HG03108 (cell line): ENCODE results near the gene CYP26B1.
"Not testable (repeated sequence)": the region's sequence is repeated elsewhere in the genome, so short reads cannot be mapped to it uniquely, and the experiment has no call there.

Experiments
- ATAC-seq: cut with Tn5 transposase; IDR thresholded peaks from one replicate; pipeline ENCODE4 v1.9.1; 2021; ENCODE audit warnings: moderate library complexity; ENCODE audit not compliant: unreplicated experiment

The CYP26B1 gene

DNA sequence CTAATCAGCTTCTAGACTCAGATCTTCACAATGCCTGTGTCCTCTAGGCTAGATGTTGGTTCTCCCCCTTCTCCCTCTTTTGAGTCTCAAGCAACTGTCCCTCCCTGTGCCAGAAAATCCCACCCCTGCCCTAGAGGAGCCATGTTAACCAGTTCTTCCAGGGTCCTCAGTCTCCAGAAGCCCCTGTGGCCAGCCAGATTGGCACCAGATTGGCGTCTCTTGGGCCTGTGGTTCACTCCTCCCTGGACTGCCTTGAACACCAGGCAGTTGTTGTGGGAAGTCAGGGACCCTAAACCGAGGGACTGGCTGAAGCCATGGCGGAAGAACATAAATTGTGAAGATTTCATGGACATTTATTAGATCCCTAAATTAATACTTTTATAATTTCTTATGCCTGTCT, 36.6 kb downstream of the CYP26B1 start:
- no peak for ATAC-seq

DNA sequence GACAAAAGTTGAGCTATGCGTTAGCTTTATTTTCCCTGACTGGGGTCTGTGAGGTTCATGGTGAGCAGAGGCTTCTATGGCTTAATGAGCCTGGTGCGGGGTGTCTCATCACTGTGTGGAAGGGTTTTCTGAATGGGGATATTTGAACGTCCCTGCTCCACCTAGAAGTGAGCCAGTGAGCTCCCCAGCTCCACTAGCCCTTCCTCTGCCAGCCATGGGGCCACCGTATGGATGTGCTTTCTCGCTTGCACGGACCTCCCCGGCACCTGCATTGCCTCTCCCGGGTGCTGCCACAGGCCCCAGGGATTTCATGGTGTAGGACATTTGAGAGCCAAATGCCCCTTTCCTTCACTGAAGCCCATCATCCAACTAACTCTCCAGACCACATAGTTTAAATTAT, 37.8 kb downstream of the CYP26B1 start:
- ATAC-seq = no peak

DNA sequence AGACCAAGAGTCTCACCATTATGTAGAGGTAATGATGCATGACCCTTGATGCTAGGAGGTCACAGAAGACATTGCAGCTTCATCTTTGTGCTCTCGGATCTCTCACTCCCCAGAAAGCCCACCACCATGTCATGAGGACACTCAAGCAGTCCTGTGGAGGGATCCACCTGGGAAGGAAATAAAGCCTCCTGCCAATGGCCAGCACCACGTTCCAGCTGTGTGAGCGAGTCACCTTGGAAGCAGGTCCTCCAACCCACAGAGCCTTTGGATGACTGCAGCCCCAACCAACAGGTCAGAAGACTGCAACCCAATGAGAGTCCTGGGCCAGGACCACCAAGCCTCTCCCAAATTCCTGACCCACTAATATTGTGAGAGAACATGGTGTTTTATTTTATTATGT, 38.4 kb downstream of the CYP26B1 start:
- no peak for ATAC-seq

DNA sequence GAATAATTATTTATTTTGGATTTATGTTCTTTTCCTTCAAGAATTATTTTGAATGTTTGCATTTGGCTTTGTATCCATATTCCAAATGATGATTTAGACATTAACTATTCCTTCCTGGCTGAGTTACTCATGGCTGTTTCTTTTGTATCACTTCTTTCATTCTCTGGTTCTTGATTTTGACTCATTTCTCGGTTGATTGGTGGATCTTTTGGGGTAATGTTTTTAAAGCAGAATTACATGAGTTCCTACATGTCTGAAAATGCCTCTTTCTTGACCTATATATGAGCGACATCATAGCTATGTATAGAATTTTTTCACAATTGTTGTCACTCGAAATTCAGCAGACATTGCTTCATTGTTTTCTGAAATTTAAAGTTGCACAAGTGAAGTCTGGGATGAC, 39.5 kb downstream of the CYP26B1 start:
- no peak for ATAC-seq

- ATAC-seq = no peak
These were observed 40.7 kb downstream of the CYP26B1 start for GRCh38 chr2:72106978-72107377.

GRCh38 chr2:72104821-72105588, 42.7 kb downstream of the CYP26B1 start:
- no peak for ATAC-seq

DNA sequence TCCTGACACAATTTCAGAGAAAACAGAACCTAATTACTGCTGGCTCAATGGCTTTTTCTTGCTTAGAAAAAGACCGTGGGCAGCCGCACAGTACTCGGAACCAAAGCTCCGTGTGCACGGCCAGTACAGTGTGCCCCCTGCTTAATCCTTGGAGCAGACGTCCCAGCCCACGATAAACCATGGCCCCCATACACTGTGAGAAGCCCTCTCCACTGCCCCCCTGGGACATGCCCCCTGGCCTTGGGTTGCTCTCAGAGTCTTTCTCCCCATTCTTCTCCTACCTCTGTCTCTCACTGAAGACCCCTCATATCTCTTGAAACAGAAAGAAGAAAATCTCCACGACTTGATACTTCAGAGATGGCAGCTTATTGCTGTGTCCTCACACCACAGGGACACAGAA, 44.0 kb downstream of the CYP26B1 start:
- ATAC-seq = no peak

- no peak for ATAC-seq
These were observed 44.5 kb downstream of the CYP26B1 start for GRCh38 chr2:72103161-72103560.

- ATAC-seq = no peak
These were observed 48.7 kb downstream of the CYP26B1 start for GRCh38 chr2:72098935-72099334.

DNA sequence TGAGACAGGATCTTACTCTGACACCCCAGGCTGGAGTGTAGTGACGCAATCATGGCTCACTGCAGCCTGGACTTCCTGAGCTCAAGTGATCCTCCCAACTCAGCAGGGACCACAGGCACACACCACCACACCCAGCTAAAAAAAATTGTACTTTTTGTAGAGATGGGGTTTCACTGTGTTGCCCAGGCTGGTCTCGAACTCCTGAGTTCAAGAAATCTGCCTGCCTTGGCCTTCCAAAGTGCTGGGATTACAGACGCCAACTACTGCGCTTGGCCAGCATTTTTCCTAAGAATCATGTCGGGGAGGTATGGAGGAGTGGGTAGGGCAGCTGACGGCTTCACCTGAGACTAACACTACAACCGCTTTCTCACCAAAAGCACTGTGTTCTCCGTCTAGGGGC, 50.4 kb downstream of the CYP26B1 start:
- no peak for ATAC-seq

GRCh38 chr2:72096181-72096580, 51.5 kb downstream of the CYP26B1 start:
- ATAC-seq = no peak

GRCh38 chr2:72095364-72095763, 52.3 kb downstream of the CYP26B1 start:
- ATAC-seq = no peak

GRCh38 chr2:72094701-72095100, 53.0 kb downstream of the CYP26B1 start:
- ATAC-seq = no peak

DNA sequence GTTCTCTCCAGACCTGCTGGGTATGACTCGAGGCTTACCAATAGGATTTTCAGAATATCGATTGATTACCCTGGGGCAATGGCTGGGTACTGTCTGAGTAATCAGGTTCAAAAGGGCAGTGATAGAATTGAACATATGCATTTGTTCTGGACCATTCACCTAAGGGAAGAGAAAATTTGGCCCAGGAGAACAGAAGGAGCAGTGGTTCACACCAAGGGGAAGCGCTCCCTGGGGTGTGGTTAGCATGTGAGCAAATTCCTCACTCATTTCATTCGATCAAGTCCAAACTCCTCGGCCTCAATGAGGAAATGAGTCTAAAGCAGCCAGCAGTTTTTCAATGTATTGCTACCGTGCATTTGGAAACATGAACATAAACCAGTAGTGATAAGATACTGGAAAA, 55.6 kb downstream of the CYP26B1 start:
- ATAC-seq = no peak

DNA sequence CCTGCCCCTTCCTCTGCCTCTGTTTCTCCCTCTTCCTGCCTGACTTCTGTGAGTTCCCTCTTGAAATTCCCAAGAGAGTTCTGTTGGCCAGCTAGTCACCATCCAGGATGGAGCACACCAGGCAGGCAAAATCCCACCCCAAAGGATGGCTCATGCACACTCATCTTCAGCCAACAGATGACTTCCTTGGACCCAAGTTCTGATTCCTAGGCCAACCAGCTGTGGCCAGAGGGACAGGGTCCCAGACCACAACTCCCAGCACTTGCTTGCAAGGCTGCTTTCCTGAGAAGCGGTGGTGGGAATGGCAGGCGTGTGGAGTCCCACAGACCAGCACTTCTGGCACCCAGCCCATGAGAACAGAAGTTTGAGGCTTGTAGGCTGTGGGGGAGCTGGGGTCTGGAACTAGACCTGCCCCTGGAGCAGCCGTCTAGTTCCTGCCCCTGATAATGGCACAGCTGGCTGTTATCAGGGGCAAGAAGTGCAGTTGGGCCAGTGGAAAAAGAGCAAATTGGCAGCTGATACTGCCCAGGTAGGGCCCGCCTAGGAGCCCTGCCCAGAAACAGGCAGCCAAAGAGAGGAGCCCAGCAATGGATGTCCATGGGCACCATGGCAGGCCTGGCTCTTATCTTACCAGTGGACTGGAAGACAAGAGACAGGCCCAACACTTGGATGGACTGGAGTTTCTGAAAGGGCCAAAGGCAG, 56.7 kb downstream of the CYP26B1 start:
- ATAC-seq = no peak

- no peak for ATAC-seq
These were observed 57.4 kb downstream of the CYP26B1 start for GRCh38 chr2:72090271-72090720.

GRCh38 chr2:72089537-72089936, 58.1 kb downstream of the CYP26B1 start:
- no peak for ATAC-seq

DNA sequence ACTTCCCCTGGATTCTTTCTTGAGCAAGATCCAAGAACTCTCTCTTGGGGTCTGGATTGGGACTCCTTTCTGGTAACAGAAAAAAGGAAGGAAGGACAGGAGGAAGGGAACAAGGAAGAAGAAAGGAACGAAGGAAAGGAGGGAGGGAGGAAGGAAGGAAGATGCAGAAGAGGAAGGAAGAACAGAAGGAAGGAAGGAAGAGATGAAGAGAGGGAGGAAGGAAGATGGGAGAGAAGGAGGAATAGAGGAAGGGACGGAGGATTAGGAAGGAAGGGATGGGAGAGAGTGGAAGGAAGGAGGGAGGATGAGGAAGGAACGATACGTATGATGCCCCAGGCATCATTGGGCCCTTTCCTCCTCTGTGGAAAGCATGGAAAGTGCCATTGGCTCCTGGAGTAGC, 58.6 kb downstream of the CYP26B1 start:
- no peak for ATAC-seq

DNA sequence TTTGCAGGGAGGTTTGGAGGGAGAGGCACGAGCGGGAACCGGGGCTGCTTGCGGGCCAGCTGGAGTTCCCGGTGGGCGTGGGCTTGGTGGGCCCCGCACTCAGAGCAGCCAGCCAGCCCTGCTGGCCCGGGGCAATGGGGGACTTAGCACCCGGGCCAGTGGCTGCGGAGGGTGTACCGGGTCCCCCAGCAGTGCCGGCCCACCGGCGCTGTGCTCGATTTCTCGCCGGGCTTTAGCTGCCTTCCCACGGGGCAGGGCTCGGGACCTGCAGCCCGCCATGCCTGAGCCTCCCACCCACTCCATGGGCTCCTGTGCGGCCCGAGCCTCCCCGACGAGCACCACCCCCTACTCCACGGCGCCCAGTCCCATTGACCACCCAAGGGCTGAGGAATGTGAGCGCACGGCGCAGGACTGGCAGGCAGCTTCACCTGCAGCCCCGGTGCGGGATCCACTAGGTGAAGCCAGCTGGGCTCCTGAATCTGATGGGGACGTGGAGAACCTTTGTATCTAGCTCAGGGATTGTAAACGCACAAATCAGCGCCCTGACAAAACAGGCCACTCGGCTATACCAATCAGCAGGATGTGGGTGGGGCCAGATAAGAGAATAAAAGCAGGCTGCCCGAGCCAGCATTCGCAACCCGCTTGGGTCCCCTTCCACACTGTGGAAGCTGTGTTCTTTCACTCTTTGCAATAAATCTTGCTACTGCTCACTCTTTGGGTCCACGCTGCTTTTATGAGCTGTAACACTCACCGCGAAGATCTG, 60.6 kb downstream of the CYP26B1 start:
- not testable (repeated sequence) for ATAC-seq

DNA sequence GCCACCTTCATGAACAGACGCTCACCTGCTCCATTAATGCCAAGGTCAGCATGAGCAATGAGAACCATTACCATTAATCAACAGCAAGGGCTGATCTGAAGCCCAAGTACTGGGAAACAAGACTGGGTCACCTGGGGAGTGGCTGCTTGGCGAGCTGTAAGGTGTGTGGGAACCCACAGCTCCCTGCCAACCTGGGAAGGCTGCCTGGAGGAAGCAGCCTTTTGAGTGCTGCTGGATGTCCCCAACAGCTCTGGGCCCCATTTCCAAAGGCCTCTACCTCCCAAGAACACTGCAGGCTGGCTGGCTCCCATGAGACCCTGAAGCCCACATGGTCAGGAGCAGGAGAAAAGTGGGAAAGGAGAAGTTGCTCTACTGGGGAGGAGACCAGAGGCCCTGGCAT, 62.1 kb downstream of the CYP26B1 start:
- ATAC-seq = no peak

DNA sequence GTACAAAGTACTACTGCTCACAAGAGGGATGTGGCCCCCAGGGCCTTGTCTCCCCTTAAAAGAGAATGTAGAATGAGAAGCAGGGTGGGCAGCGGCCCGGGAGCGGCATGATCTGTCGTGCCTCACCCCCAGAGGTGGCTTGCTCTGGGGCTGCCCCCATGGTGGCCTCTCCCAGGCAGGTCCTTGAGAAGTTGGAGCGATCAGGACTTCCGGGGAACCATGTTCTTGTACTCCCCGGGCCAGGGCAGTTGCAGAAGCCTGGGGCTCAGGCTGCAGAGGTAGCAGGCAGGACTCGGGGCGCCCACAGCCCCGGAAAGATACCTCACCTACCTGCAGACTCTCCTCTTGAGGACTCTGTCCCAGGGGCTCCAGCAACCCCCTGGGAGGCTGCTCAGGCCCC, 62.6 kb downstream of the CYP26B1 start:
- ATAC-seq = no peak

GRCh38 chr2:72084584-72084976, 63.1 kb downstream of the CYP26B1 start:
- no peak for ATAC-seq
